Stimulated activated CD4-positive, alpha-beta T cell treated with anti-CD3 and anti-CD28 coated beads, Interleukin-2, amount 100 ng/mL, for 24 hours (primary cell): ENCODE measurements around the gene DCUN1D3.
"Not testable (repeated sequence)": the region's sequence is repeated elsewhere in the genome, so short reads cannot be mapped to it uniquely, and the experiment has no call there.

ENCODE experiments used
- DNase-seq, 2 donors: peaks; one replicate each; pipeline ENCODE4 v3.0.0-alpha.2; 2020

The DCUN1D3 gene

GRCh38 chr16:20860995-20861394 lies 39.2 kb downstream of the DCUN1D3 start:
- DNase-seq, result not testable (repeated sequence)

GRCh38 chr16:20860361-20860760 lies 39.8 kb downstream of the DCUN1D3 start:
- no peak for DNase-seq

- no peak for DNase-seq
Measured at GRCh38 chr16:20859699-20860098, 40.5 kb downstream of the DCUN1D3 start.

- no peak for DNase-seq
Measured at GRCh38 chr16:20859229-20859628, 40.9 kb downstream of the DCUN1D3 start.

- DNase-seq, result no peak
Measured at GRCh38 chr16:20857281-20857680, 42.9 kb downstream of the DCUN1D3 start.

- no peak for DNase-seq
Measured at GRCh38 chr16:20854963-20855362, 45.2 kb downstream of the DCUN1D3 start.

GRCh38 chr16:20853981-20854620 lies 46.1 kb downstream of the DCUN1D3 start:
- no peak for DNase-seq

- DNase-seq, result no peak
Measured at GRCh38 chr16:20853143-20853542, 47.0 kb downstream of the DCUN1D3 start.

GRCh38 chr16:20851601-20852000 lies 48.6 kb downstream of the DCUN1D3 start:
- no peak for DNase-seq

- no peak for DNase-seq
Measured at GRCh38 chr16:20850981-20851380, 49.2 kb downstream of the DCUN1D3 start.

- peak; percentile 75 to 77 for DNase-seq
Measured at GRCh38 chr16:20849589-20850390, 50.4 kb downstream of the DCUN1D3 start.

- DNase-seq, result no peak
Measured at GRCh38 chr16:20847550-20847949, 52.6 kb downstream of the DCUN1D3 start.

- no peak for DNase-seq
Measured at GRCh38 chr16:20846551-20846950, 53.6 kb downstream of the DCUN1D3 start.

GRCh38 chr16:20846030-20846429 lies 54.1 kb downstream of the DCUN1D3 start:
- DNase-seq, result no peak

GRCh38 chr16:20844588-20844987 lies 55.6 kb downstream of the DCUN1D3 start:
- peak in 1 of 2 donors; percentile 13 for DNase-seq

- DNase-seq, result no peak
Measured at GRCh38 chr16:20844054-20844453, 56.1 kb downstream of the DCUN1D3 start.

GRCh38 chr16:20839504-20839903 lies 60.7 kb downstream of the DCUN1D3 start:
- no peak for DNase-seq

- DNase-seq, result no peak
Measured at GRCh38 chr16:20838240-20838639, 61.9 kb downstream of the DCUN1D3 start.

- no peak for DNase-seq
Measured at GRCh38 chr16:20833086-20833485, 67.1 kb downstream of the DCUN1D3 start.

GRCh38 chr16:20830372-20830771 lies 69.8 kb downstream of the DCUN1D3 start:
- no peak for DNase-seq

GRCh38 chr16:20829536-20829935 lies 70.6 kb downstream of the DCUN1D3 start:
- no peak for DNase-seq

- DNase-seq, result no peak
Measured at GRCh38 chr16:20826039-20826566, 74.1 kb downstream of the DCUN1D3 start.

GRCh38 chr16:20822521-20823325 lies 77.4 kb downstream of the DCUN1D3 start:
- DNase-seq, result no peak
